ENCODE data around the gene NEUROD1.

GRCh38 chr2:181646415-181646987, 33.8 kb downstream of the NEUROD1 start:
- TF ChIP-seq CTCF (IDR thresholded peaks at IDR 0.05) (no peak), POLR2AphosphoS5 (IDR thresholded peaks at IDR 0.05) (no peak), POLR2A (IDR thresholded peaks at IDR 0.05) (no peak)

Measured in gastroesophageal sphincter (tissue), 3 donors.